ENCODE measurements around the gene CCL15.

CCL15 gene

GRCh38 chr17:35991075-35991474 lies 10.3 kb downstream of the CCL15 start:
- Histone ChIP-seq H3K4me3 (ENCODE audit: low read depth in 1 of 2, low read length in 2 of 2) (no peak overlapping the region), H3K9me3 (ENCODE audit: control insufficient read depth in 1 of 2, low read length in 2 of 2) (peaks cover 0 to 3% of the 10 kb centered on the region in 2 donors), H3K27me3 (ENCODE audit: low read depth, low read length) (no peaks in the 10 kb centered on the region), H3K27ac (ENCODE audit: low read length) (no peak overlapping the region), H3K4me1 (ENCODE audit: control insufficient read depth in 1 of 2, insufficient read depth in 2 of 2, low read length in 2 of 2) (no peaks in the 10 kb centered on the region), H3K36me3 (ENCODE audit: control insufficient read depth in 1 of 2, insufficient read depth in 2 of 2, low read length in 2 of 2) (no peaks in the 10 kb centered on the region)

- Histone ChIP-seq H3K9me3 (ENCODE audit: control insufficient read depth in 1 of 2, low read length in 2 of 2) (peaks cover 0 to 3% of the 10 kb centered on the region in 2 donors), H3K27ac (ENCODE audit: low read length) (no peak overlapping the region), H3K36me3 (ENCODE audit: control insufficient read depth in 1 of 2, insufficient read depth in 2 of 2, low read length in 2 of 2) (no peaks in the 10 kb centered on the region), H3K4me3 (ENCODE audit: low read depth in 1 of 2, low read length in 2 of 2) (no peak overlapping the region), H3K4me1 (ENCODE audit: control insufficient read depth in 1 of 2, insufficient read depth in 2 of 2, low read length in 2 of 2) (no peaks in the 10 kb centered on the region), H3K27me3 (ENCODE audit: low read depth, low read length) (no peaks in the 10 kb centered on the region)
These were observed 13.2 kb downstream of the CCL15 start for GRCh38 chr17:35988164-35988563.

GRCh38 chr17:35986643-35987042 lies 14.7 kb downstream of the CCL15 start, which contains the start of gene CCL14:
Gene CCL14, minus strand, starts transcription at chr17:35986729. Its CDS starts 80 bp downstream, at chr17:35986649.
- Histone ChIP-seq H3K4me3 (ENCODE audit: low read depth in 1 of 2, low read length in 2 of 2) (no peak within 1 kb of the TSS), H3K36me3 (ENCODE audit: control insufficient read depth in 1 of 2, insufficient read depth in 2 of 2, low read length in 2 of 2) (no peaks in the 10 kb centered on the region), H3K9me3 (ENCODE audit: control insufficient read depth in 1 of 2, low read length in 2 of 2) (peaks cover 0 to 3% of the 10 kb centered on the region in 2 donors), H3K4me1 (ENCODE audit: control insufficient read depth in 1 of 2, insufficient read depth in 2 of 2, low read length in 2 of 2) (no peaks in the 10 kb centered on the region), H3K27me3 (ENCODE audit: low read depth, low read length) (no peaks in the 10 kb centered on the region), H3K27ac (ENCODE audit: low read length) (no peak within 1 kb of the TSS)

- no peaks in the 10 kb centered on the region for H3K36me3 ChIP-seq (ENCODE audit: control insufficient read depth in 1 of 2, insufficient read depth in 2 of 2, low read length in 2 of 2)
- H3K9me3 ChIP-seq (ENCODE audit: control insufficient read depth in 1 of 2, low read length in 2 of 2) = peaks cover 0 to 1% of the 10 kb centered on the region in 2 donors
- no peak overlapping the region for H3K4me3 ChIP-seq (ENCODE audit: low read depth in 1 of 2, low read length in 2 of 2)
- H3K27me3 ChIP-seq (ENCODE audit: low read depth, low read length) = no peaks in the 10 kb centered on the region
- no peaks in the 10 kb centered on the region for H3K4me1 ChIP-seq (ENCODE audit: control insufficient read depth in 1 of 2, insufficient read depth in 2 of 2, low read length in 2 of 2)
- H3K27ac ChIP-seq (ENCODE audit: low read length) = no peak overlapping the region
These were observed 17.2 kb downstream of the CCL15 start for GRCh38 chr17:35984140-35984539.

GRCh38 chr17:35982409-35983191 lies 18.8 kb downstream of the CCL15 start:
- H3K27me3 ChIP-seq (ENCODE audit: low read depth, low read length) = no peaks in the 10 kb centered on the region
- no peak overlapping the region for H3K27ac ChIP-seq (ENCODE audit: low read length)
- H3K36me3 ChIP-seq (ENCODE audit: control insufficient read depth in 1 of 2, insufficient read depth in 2 of 2, low read length in 2 of 2) = no peaks in the 10 kb centered on the region
- H3K4me3 ChIP-seq (ENCODE audit: low read depth in 1 of 2, low read length in 2 of 2) = no peak overlapping the region
- H3K4me1 ChIP-seq (ENCODE audit: control insufficient read depth in 1 of 2, insufficient read depth in 2 of 2, low read length in 2 of 2) = no peaks in the 10 kb centered on the region
- H3K9me3 ChIP-seq (ENCODE audit: control insufficient read depth in 1 of 2, low read length in 2 of 2) = no peaks in the 10 kb centered on the region

- no peak overlapping the region for H3K4me3 ChIP-seq (ENCODE audit: low read depth in 1 of 2, low read length in 2 of 2)
- no peaks in the 10 kb centered on the region for H3K36me3 ChIP-seq (ENCODE audit: control insufficient read depth in 1 of 2, insufficient read depth in 2 of 2, low read length in 2 of 2)
- no peak overlapping the region for H3K27ac ChIP-seq (ENCODE audit: low read length)
- H3K9me3 ChIP-seq (ENCODE audit: control insufficient read depth in 1 of 2, low read length in 2 of 2) = no peaks in the 10 kb centered on the region
- H3K4me1 ChIP-seq (ENCODE audit: control insufficient read depth in 1 of 2, insufficient read depth in 2 of 2, low read length in 2 of 2) = no peaks in the 10 kb centered on the region
- no peaks in the 10 kb centered on the region for H3K27me3 ChIP-seq (ENCODE audit: low read depth, low read length)
These were observed 19.4 kb downstream of the CCL15 start for GRCh38 chr17:35981908-35982330.

- Histone ChIP-seq H3K9me3 (ENCODE audit: control insufficient read depth in 1 of 2, low read length in 2 of 2) (no peaks in the 10 kb centered on the region), H3K27me3 (ENCODE audit: low read depth, low read length) (no peaks in the 10 kb centered on the region), H3K27ac (ENCODE audit: low read length) (no peak within 1 kb of the TSS), H3K4me3 (ENCODE audit: low read depth in 1 of 2, low read length in 2 of 2) (no peak within 1 kb of the TSS), H3K4me1 (ENCODE audit: control insufficient read depth in 1 of 2, insufficient read depth in 2 of 2, low read length in 2 of 2) (no peaks in the 10 kb centered on the region), H3K36me3 (ENCODE audit: control insufficient read depth in 1 of 2, insufficient read depth in 2 of 2, low read length in 2 of 2) (no peaks in the 10 kb centered on the region)
These were observed 20.1 kb downstream of the CCL15 start, which contains the start of gene CCL16 for GRCh38 chr17:35981246-35981645. Gene CCL16, minus strand, starts transcription at chr17:35981497. Its CDS starts 77 bp downstream, at chr17:35981420.

- no peaks in the 10 kb centered on the region for H3K4me1 ChIP-seq (ENCODE audit: control insufficient read depth in 1 of 2, insufficient read depth in 2 of 2, low read length in 2 of 2)
- no peaks in the 10 kb centered on the region for H3K36me3 ChIP-seq (ENCODE audit: control insufficient read depth in 1 of 2, insufficient read depth in 2 of 2, low read length in 2 of 2)
These were observed 23.0 kb downstream of the CCL15 start for GRCh38 chr17:35978346-35978745.

GRCh38 chr17:35977509-35977908 lies 23.8 kb downstream of the CCL15 start:
- no peaks in the 10 kb centered on the region for H3K4me1 ChIP-seq (ENCODE audit: control insufficient read depth in 1 of 2, insufficient read depth in 2 of 2, low read length in 2 of 2)
- no peaks in the 10 kb centered on the region for H3K36me3 ChIP-seq (ENCODE audit: control insufficient read depth in 1 of 2, insufficient read depth in 2 of 2, low read length in 2 of 2)
- H3K4me3 ChIP-seq (ENCODE audit: low read depth in 1 of 2, low read length in 2 of 2) = no peak overlapping the region
- no peaks in the 10 kb centered on the region for H3K27me3 ChIP-seq (ENCODE audit: low read depth, low read length)
- H3K9me3 ChIP-seq (ENCODE audit: control insufficient read depth in 1 of 2, low read length in 2 of 2) = no peaks in the 10 kb centered on the region
- H3K27ac ChIP-seq (ENCODE audit: low read length) = no peak overlapping the region

More at GRCh38 chr17:35978346-35978745, 23.0 kb downstream of the CCL15 start:
- H3K4me3 ChIP-seq (ENCODE audit: low read depth in 1 of 2, low read length in 2 of 2) = no peak overlapping the region
- H3K27ac ChIP-seq (ENCODE audit: low read length) = no peak overlapping the region
- no peaks in the 10 kb centered on the region for H3K9me3 ChIP-seq (ENCODE audit: control insufficient read depth in 1 of 2, low read length in 2 of 2)
- H3K27me3 ChIP-seq (ENCODE audit: low read depth, low read length) = no peaks in the 10 kb centered on the region

- H3K36me3 ChIP-seq (ENCODE audit: control insufficient read depth in 1 of 2, insufficient read depth in 2 of 2, low read length in 2 of 2) = no peaks in the 10 kb centered on the region
- no peak overlapping the region for H3K27ac ChIP-seq (ENCODE audit: low read length)
- H3K27me3 ChIP-seq (ENCODE audit: low read depth, low read length) = no peaks in the 10 kb centered on the region
- no peaks in the 10 kb centered on the region for H3K4me1 ChIP-seq (ENCODE audit: control insufficient read depth in 1 of 2, insufficient read depth in 2 of 2, low read length in 2 of 2)
- no peaks in the 10 kb centered on the region for H3K9me3 ChIP-seq (ENCODE audit: control insufficient read depth in 1 of 2, low read length in 2 of 2)
- H3K4me3 ChIP-seq (ENCODE audit: low read depth in 1 of 2, low read length in 2 of 2) = no peak overlapping the region
These were observed 27.8 kb downstream of the CCL15 start for GRCh38 chr17:35973333-35974260.

- Histone ChIP-seq H3K27ac (ENCODE audit: low read length) (no peak overlapping the region), H3K4me1 (ENCODE audit: control insufficient read depth in 1 of 2, insufficient read depth in 2 of 2, low read length in 2 of 2) (no peaks in the 10 kb centered on the region), H3K27me3 (ENCODE audit: low read depth, low read length) (no peaks in the 10 kb centered on the region), H3K36me3 (ENCODE audit: control insufficient read depth in 1 of 2, insufficient read depth in 2 of 2, low read length in 2 of 2) (no peaks in the 10 kb centered on the region), H3K9me3 (ENCODE audit: control insufficient read depth in 1 of 2, low read length in 2 of 2) (no peaks in the 10 kb centered on the region), H3K4me3 (ENCODE audit: low read depth in 1 of 2, low read length in 2 of 2) (no peak overlapping the region)
These were observed 28.4 kb downstream of the CCL15 start for GRCh38 chr17:35972945-35973332.

All from muscle layer of duodenum (tissue), 2 donors.